ENCODE results near the gene WWC2.

Gene WWC2

DNA sequence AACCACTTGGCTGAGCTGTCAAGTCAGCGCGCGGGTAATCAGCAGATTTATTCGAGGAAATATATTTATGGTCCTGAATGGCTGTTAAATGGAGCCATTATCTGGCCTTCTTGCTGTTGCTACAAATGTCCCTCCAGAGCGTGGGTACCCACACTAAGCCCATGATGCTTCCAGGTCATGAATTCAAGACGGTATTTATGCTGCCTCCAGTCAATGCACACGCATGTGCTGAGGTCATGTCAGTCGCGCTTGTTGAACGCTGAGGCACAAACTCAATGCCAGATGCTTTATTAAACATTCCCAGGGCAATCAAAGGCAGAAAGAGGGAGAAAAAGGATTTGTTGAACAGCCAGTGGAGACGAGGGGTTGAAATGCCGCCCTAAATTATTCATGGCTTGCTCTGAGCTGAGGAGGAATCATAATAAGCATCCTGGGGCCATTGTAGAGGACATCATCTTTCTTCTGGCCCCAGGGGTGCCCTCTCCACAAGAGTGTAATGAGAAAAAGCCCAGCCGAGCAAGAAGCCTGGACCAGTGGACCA is 259.2 kb downstream of the WWC2 start:
- no peaks in the 10 kb centered on the region for H3K36me3 ChIP-seq (ENCODE audit: insufficient read depth, insufficient read length, low read length)
- H3K27me3 ChIP-seq (ENCODE audit: insufficient read depth, insufficient read length): no peaks in the 10 kb centered on the region
- H3K9ac ChIP-seq (ENCODE audit: insufficient read length, low read depth): no peak overlapping the region
- no peak for TF ChIP-seq YY1 (IDR thresholded peaks at IDR 0.05; ENCODE audit: insufficient read depth, insufficient read length)
- TF ChIP-seq ZNF274 (IDR thresholded peaks at IDR 0.05; ENCODE audit: low read depth, low read length): no peak
- TF ChIP-seq SUZ12 (IDR thresholded peaks at IDR 0.05; ENCODE audit: extremely low read depth, insufficient read depth, insufficient read length): no peak
- no peaks in the 10 kb centered on the region for H3K4me1 ChIP-seq (ENCODE audit: insufficient read depth, insufficient read length)
- DNase-seq (ENCODE audit: low read depth, low spot score): no peak
- H3K9me3 ChIP-seq (ENCODE audit: insufficient read depth, low read length): no peaks in the 10 kb centered on the region
- no peak overlapping the region for H3K4me3 ChIP-seq (ENCODE audit: insufficient read length, low read depth)

DNA sequence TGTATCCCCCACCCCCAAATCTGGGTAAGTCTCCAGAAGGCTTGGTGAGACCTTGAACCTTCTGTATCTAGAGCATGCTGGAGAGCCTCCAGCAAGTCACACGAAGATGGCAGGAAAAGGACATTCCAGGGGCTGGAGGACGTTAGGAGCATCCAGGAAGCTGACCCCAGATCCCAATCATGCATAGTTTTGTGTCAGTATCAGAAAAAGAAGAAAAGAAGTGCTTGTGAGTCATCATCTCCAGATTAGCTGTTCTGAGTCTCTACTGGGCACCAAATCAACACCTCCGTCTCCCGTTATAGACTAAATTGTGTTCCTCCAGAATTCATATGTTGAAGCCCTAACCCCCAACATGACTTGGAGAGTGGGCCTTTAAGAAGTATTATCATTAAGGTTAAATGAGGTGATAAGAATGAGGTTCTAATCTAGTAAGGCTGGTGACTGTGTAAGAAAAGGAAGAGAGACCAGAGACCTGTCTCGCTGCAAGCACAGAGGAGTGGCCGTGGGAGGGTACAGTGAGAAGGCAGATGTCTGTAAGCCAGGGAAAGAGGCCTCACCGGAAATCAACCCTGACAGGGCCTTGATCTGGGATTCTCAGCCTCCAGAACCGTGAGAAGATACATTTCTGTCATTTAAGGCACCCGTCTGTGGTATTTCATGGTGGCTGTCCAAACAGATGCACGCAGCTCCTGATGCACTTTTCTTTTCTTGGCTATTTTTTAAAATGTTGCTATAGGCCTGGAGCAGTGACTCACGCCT is 261.3 kb downstream of the WWC2 start:
- no peak overlapping the region for H3K9ac ChIP-seq (ENCODE audit: insufficient read length, low read depth)
- no peaks in the 10 kb centered on the region for H3K4me1 ChIP-seq (ENCODE audit: insufficient read depth, insufficient read length)
- no peak for DNase-seq (ENCODE audit: low read depth, low spot score)
- no peak for TF ChIP-seq SUZ12 (IDR thresholded peaks at IDR 0.05; ENCODE audit: extremely low read depth, insufficient read depth, insufficient read length)
- TF ChIP-seq ZNF274 (IDR thresholded peaks at IDR 0.05; ENCODE audit: low read depth, low read length): no peak
- TF ChIP-seq YY1 (IDR thresholded peaks at IDR 0.05; ENCODE audit: insufficient read depth, insufficient read length): no peak
- H3K4me3 ChIP-seq (ENCODE audit: insufficient read length, low read depth): no peak overlapping the region
- no peaks in the 10 kb centered on the region for H3K27me3 ChIP-seq (ENCODE audit: insufficient read depth, insufficient read length)
- no peaks in the 10 kb centered on the region for H3K36me3 ChIP-seq (ENCODE audit: insufficient read depth, insufficient read length, low read length)
- no peaks in the 10 kb centered on the region for H3K9me3 ChIP-seq (ENCODE audit: insufficient read depth, low read length)

DNA sequence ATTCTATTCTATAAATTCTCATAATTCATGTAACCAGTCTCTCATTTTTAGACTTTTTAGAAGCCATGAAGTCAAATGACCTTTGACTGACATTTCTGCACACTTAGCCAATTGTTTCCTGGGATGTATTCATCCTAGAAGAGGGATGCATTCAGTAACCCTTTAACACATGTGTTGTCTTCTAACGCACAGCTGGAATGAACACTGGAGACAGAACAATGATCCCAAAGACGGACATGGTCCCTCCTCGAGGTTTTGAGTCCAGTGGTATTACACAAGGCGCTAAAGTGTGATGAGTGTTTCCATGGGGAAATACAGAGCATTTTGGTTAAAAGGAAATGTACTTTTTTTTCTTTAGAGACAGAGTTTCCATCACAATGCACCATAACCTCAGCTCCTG is 263.0 kb downstream of the WWC2 start:
- H3K27me3 ChIP-seq (ENCODE audit: insufficient read depth, insufficient read length): no peaks in the 10 kb centered on the region
- no peaks in the 10 kb centered on the region for H3K36me3 ChIP-seq (ENCODE audit: insufficient read depth, insufficient read length, low read length)
- no peak for DNase-seq (ENCODE audit: low read depth, low spot score)
- no peak for TF ChIP-seq SUZ12 (IDR thresholded peaks at IDR 0.05; ENCODE audit: extremely low read depth, insufficient read depth, insufficient read length)
- TF ChIP-seq YY1 (IDR thresholded peaks at IDR 0.05; ENCODE audit: insufficient read depth, insufficient read length): no peak
- TF ChIP-seq ZNF274 (IDR thresholded peaks at IDR 0.05; ENCODE audit: low read depth, low read length): no peak
- no peak overlapping the region for H3K9ac ChIP-seq (ENCODE audit: insufficient read length, low read depth)
- no peaks in the 10 kb centered on the region for H3K9me3 ChIP-seq (ENCODE audit: insufficient read depth, low read length)
- H3K4me1 ChIP-seq (ENCODE audit: insufficient read depth, insufficient read length): peaks cover 5% of the 10 kb centered on the region
- no peak overlapping the region for H3K4me3 ChIP-seq (ENCODE audit: insufficient read length, low read depth)

DNA sequence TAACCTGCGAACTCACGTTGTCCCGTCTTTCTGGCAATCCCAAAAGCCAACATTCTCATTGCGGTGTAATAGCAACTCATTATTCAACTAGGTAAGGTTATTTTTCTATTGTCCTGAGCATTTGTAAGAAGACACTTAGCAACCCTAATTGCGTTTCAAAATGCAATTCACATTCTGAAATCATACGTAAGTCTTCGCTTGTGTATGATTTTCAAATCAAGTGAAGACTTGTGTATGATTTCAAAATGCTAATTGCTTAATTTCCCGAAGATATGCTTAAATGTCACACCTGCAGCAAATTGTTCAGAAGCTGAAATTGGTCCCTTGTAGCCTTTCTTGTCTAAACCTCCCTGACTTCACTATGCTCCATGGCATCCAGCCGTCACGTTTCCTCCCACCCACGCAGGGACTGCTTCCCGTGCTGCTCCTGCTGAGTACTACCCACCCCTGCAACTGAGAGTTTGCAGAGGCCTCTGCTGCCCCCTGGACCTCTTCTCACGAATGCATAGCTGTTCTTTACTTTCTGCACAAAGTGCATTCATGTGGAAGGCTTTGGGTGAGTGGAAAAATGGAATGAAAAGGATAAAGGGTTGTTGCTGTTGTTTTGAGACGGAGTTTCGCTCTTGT is 264.0 kb downstream of the WWC2 start:
- no peaks in the 10 kb centered on the region for H3K36me3 ChIP-seq (ENCODE audit: insufficient read depth, insufficient read length, low read length)
- TF ChIP-seq YY1 (IDR thresholded peaks at IDR 0.05; ENCODE audit: insufficient read depth, insufficient read length) (no peak), ZNF274 (IDR thresholded peaks at IDR 0.05; ENCODE audit: low read depth, low read length) (no peak), SUZ12 (IDR thresholded peaks at IDR 0.05; ENCODE audit: extremely low read depth, insufficient read depth, insufficient read length) (no peak)
- H3K27me3 ChIP-seq (ENCODE audit: insufficient read depth, insufficient read length): no peaks in the 10 kb centered on the region
- no peak overlapping the region for H3K4me3 ChIP-seq (ENCODE audit: insufficient read length, low read depth)
- H3K4me1 ChIP-seq (ENCODE audit: insufficient read depth, insufficient read length): peaks cover 5% of the 10 kb centered on the region
- DNase-seq (ENCODE audit: low read depth, low spot score): peak; percentile 6
- no peak overlapping the region for H3K9ac ChIP-seq (ENCODE audit: insufficient read length, low read depth)
- no peaks in the 10 kb centered on the region for H3K9me3 ChIP-seq (ENCODE audit: insufficient read depth, low read length)

DNA sequence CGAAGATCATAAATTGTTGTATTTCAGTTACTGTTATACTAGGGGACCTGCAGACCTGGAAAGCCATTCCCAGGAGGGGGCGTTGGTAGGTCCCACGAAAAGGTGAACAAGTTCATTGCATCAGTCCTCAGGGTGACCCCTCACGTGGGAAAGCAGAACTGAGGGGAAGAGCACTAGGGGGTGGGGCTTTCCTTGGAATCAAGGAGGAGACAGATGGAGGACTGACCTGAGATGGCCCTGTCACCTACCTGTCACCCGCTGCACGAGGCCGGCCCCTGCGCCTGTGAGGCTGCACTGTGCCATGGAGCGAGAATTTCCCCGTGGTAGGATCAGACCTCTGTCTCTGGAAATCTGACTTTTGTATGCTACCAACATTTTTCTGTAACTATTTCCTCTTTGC is 265.0 kb downstream of the WWC2 start:
- Histone ChIP-seq H3K9ac (ENCODE audit: insufficient read length, low read depth) (no peak overlapping the region), H3K4me1 (ENCODE audit: insufficient read depth, insufficient read length) (peaks cover 5% of the 10 kb centered on the region), H3K27me3 (ENCODE audit: insufficient read depth, insufficient read length) (no peaks in the 10 kb centered on the region), H3K9me3 (ENCODE audit: insufficient read depth, low read length) (no peaks in the 10 kb centered on the region), H3K36me3 (ENCODE audit: insufficient read depth, insufficient read length, low read length) (no peaks in the 10 kb centered on the region), H3K4me3 (ENCODE audit: insufficient read length, low read depth) (no peak overlapping the region)
- TF ChIP-seq YY1 (IDR thresholded peaks at IDR 0.05; ENCODE audit: insufficient read depth, insufficient read length): no peak
- TF ChIP-seq ZNF274 (IDR thresholded peaks at IDR 0.05; ENCODE audit: low read depth, low read length): no peak
- no peak for TF ChIP-seq SUZ12 (IDR thresholded peaks at IDR 0.05; ENCODE audit: extremely low read depth, insufficient read depth, insufficient read length)
- no peak for DNase-seq (ENCODE audit: low read depth, low spot score)

DNA sequence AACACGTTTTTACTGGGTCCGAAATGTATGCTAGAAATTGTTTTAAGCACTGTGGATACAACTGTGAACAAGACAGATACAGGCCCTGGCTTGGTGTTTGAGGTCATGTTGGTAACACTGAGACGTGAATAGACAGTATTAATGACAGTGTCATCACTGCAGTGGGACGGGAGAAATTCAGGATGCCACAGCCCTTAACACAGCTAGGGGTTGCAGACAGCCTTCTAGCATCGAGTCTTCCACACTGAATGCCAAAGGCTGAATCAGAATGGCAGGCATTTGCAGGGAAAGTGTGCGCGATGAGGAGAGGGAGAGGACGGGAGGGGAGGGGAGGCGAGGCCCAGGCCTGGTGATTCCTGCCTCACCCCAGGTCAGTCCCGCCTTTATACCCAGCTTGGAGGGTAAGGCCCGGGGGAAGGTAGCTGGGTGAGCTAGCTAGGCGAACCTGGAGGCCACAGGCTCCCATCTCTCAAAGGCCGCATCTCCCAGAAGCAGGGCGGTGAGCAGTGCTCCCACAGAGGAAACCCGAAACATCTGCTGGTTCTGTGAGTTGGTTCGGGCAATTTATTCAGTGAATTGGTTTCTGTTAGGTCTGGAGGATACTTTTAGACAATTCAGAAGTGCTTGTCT is 267.3 kb downstream of the WWC2 start:
- Histone ChIP-seq H3K36me3 (ENCODE audit: insufficient read depth, insufficient read length, low read length) (no peaks in the 10 kb centered on the region), H3K9me3 (ENCODE audit: insufficient read depth, low read length) (no peaks in the 10 kb centered on the region), H3K4me1 (ENCODE audit: insufficient read depth, insufficient read length) (peaks cover 5% of the 10 kb centered on the region), H3K4me3 (ENCODE audit: insufficient read length, low read depth) (no peak overlapping the region), H3K27me3 (ENCODE audit: insufficient read depth, insufficient read length) (no peaks in the 10 kb centered on the region), H3K9ac (ENCODE audit: insufficient read length, low read depth) (no peak overlapping the region)
- no peak for DNase-seq (ENCODE audit: low read depth, low spot score)
- TF ChIP-seq SUZ12 (IDR thresholded peaks at IDR 0.05; ENCODE audit: extremely low read depth, insufficient read depth, insufficient read length) (no peak), ZNF274 (IDR thresholded peaks at IDR 0.05; ENCODE audit: low read depth, low read length) (no peak), YY1 (IDR thresholded peaks at IDR 0.05; ENCODE audit: insufficient read depth, insufficient read length) (no peak)

DNA sequence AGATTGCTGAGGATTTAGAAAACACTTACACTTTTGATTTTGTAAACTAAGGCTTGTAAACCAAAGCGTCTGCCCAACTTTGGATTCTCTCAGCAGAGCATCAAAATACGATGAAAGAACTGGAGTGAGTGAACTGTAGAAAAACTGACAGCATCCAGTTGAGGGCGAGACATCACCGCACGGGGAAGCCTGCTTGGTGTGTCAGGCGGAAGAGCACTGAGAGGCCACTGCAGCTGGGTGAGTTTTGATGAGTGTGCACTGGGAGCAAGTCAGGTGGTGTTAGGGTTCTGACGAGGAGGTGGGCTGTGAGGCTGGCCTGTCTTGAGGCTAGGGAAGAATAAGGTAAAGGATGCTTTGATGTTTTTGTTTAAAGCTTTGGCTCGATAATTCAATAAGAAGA is 270.0 kb downstream of the WWC2 start:
- TF ChIP-seq SUZ12 (IDR thresholded peaks at IDR 0.05; ENCODE audit: extremely low read depth, insufficient read depth, insufficient read length) (no peak), ZNF274 (IDR thresholded peaks at IDR 0.05; ENCODE audit: low read depth, low read length) (no peak), YY1 (IDR thresholded peaks at IDR 0.05; ENCODE audit: insufficient read depth, insufficient read length) (no peak)
- no peaks in the 10 kb centered on the region for H3K36me3 ChIP-seq (ENCODE audit: insufficient read depth, insufficient read length, low read length)
- peaks cover 5% of the 10 kb centered on the region for H3K4me1 ChIP-seq (ENCODE audit: insufficient read depth, insufficient read length)
- H3K4me3 ChIP-seq (ENCODE audit: insufficient read length, low read depth): no peak overlapping the region
- DNase-seq (ENCODE audit: low read depth, low spot score): no peak
- H3K9me3 ChIP-seq (ENCODE audit: insufficient read depth, low read length): no peaks in the 10 kb centered on the region; the same call in 1 of the 2 replicates
- H3K27me3 ChIP-seq (ENCODE audit: insufficient read depth, insufficient read length): no peaks in the 10 kb centered on the region
- no peak overlapping the region for H3K9ac ChIP-seq (ENCODE audit: insufficient read length, low read depth)
